OCI-M1 (cell line): ENCODE data around the gene RBPMS2.
"Not testable (repeated sequence)": the region's sequence is repeated elsewhere in the genome, so short reads cannot be mapped to it uniquely, and the experiment has no call there.

Experiments used
- DNase-seq: peaks from one replicate; lab custom pipeline; 2025; lab: John Stamatoyannopoulos, UW

RBPMS2 gene

DNA sequence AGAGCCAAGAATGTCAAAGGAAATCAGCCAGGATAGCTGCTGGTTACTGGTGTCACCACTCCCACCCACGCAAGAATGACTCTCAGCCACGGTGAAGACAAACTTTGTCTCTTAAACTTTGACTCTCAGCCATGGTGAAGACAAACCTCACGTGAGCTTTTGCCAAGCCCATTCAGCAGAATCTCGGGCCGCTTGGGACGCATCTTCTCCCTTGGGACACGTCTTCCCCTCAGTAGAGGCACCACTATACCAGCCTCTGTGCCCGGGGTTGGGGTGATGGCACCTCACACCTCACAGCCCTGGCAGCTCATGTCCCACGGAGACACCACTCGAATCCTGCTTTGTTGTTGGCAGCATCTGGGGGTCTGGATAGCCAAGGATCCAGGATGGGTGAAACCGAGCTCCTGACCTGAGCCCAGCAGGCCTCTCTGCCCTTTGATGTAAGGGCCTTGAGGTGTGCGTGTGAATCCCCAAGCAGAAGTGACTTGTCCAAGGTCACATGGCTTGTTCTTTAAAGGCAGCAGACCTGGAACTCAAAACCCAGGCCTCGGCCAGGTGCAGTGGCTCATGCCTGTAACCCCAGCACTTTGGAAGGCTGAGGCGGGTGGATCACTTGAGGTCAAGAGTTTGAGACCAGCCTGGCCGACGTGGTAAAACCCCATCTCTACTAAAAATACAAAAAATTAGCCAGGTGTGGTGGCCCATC, 21.8 kb downstream of the RBPMS2 start:
- no peak for DNase-seq

DNA sequence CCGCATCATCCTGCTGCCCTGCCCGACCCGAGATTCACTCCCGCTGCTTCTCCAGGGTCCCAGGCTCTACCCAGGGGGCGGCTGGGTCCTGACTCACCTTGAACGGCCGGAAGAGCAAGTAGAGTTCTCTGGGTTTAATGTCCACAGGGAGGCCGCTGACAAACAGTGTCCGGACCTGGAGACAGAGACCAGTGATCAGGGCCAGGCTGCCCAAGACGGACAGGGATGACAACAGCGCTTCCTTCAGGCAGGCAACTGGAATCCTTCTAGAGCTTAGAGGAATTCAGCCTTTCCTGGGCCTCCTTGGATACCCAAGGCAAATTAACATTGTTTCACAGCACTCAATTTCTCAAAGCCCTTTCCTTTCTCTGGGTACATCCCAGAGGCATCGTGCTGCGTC, 23.9 kb downstream of the RBPMS2 start:
- DNase-seq: no peak

DNA sequence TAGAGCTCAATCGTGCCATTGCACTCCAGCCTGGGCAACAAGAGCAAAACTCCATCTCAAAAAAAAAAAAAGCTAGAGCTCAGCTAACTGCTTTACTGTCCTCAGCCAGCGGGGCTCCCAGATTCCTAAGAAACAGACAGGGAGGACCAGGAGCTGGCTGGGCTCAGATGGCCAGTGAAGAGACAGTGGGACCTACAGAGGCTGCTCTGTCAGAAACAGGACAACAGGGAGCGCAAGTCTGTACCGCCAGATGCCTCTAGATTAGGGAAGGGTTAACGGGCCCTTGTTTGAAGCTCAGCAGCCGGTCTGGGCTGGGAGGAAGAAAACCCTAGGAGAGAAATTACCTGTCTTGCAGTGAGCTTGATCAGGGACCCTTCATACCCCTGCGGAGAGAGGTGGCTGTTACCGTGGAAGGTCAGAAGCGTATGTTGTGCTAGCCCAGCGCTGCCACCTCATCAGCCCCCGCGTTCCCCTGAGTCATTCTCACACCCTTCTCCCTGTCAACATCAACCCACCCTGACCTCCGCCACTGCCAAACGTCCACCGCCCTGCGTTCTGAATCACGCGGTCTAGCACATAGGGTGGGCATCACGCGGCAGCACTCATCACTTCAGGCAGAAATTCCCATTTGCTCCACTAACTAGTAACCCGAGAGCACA, 25.3 kb downstream of the RBPMS2 start:
- no peak for DNase-seq

DNA sequence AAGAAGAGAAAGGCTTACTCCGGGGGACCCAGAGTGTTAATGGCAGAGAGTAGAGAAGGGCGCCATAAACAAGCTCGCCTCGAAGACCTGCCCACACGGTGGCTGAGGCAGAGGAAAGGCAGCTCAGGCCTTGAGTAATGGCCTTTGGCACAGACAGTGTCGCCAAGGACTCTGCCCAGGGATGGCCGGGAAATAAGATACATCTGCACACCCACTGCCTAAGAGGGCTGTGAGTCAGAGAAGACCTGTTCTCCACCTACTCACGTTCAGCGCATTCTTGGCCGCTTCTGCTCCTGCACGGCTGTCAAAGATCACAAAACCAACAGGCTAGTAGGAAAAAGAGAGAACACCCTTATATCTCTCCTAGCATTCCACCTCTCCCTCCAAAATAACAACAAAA, 26.2 kb downstream of the RBPMS2 start:
- DNase-seq: no peak

DNA sequence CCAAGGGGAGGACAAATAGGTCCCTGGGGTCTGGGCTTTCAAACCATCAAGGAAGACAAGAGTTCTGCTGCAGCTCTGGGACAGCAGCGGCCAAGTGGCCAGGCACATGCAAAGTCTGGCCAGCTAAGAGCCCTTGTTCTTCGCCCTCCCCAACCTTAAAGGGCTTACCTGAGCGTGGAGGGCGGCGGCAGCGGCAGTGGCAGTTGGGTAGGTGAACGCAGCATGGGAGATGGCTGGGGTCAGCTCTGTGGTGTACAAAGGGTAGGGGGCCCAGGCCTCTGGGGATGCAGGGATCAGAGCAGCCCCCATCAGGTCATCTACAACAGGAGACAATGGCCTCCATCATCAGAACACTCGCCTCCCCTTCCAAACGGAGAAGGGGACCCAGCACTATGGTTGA, 27.1 kb downstream of the RBPMS2 start:
- no peak for DNase-seq

DNA sequence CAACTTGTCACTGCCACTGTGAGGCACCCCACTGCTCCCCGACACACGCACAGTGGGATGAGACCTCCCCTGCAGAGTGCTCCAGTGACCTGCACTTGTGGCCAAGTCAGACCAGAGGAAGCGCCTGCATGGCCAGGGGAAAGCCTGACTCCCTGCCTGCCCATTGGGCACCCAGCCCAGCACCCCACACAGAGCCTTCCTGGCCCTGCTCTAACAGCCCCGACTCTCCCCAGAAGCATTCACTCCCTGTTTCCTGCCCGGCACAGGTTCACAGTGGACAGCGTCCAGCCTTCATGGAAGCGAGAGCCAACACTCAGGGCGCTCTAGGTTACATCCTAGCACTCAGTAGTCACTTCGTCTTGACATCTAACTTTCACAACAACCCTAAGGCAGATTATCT, 27.8 kb downstream of the RBPMS2 start:
- DNase-seq: no peak

DNA sequence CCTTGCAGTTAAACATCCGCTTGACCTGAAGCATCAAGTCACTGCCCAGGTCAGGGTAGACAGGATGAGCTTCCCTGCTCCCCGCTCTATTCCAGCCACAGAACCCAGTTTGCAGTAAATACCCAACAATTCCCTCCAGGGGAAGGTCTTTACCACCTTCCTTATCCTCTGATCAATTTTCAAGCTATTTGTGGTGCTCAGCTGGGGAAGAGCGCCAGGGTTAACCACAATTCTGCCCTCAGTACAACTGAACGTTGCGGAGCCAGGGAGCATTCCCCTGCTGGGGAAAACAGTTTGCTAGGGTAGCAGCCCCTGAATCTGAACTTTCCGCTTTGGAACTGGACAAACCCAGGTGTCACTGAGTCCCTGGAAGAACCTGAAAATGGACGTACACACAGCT, 28.5 kb downstream of the RBPMS2 start:
- no peak for DNase-seq

DNA sequence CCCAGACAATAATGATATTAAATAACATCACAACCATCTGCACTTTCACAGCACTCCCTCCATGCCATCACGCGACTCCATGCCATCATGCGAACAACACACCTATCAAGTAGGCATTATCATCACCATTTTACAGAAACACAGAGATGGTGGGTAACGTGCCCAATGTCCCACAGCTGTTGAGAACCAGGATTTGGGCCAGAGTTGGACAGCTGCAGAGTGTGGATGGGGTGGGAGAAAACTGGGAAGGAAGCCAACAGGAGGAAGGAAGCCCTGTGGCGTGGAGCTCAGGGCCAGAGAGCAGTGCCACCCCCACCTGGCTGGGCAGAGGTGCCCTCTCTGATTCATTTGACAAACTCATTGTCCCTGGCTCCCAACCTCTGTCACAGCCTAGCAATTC, 29.0 kb downstream of the RBPMS2 start:
- DNase-seq: no peak

DNA sequence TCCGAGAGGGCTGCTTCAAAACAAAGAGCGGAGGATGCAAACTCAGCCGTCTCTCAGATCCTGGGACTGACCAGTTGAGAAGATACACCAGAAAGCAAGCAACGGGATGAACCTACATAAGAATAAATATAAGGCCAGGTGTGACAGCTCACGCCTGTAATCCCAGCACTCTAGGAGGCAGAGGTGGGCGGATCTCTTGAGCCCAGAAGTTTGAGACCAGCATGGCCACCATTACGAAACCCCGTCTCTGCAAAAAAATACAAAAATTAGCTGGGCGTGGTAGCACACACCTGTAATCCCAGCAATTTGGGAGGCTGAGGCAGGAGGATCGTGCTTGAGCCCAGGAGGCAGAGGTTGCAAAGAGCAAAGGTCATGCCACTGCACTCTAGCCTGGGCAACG, 31.7 kb downstream of the RBPMS2 start:
- no peak for DNase-seq

DNA sequence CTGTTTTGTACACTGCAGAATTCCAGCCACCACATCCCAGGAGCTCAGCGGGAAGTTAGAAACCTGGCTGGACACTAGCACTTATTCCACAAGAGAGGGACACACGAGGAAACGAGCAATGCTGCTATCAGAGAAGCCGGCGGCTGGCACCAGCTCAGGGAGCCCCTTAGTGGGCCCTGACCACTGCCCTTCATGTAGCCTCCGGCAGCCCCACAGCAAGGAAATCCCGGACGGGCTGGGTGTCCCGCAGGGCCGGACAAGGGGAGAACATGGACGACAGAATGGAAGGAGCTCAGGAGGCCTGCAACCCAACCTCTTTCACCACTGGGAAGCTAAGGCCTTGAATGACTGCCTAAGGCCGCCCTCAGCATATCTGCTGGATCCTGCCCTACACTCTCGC, 32.5 kb downstream of the RBPMS2 start:
- DNase-seq: no peak

DNA sequence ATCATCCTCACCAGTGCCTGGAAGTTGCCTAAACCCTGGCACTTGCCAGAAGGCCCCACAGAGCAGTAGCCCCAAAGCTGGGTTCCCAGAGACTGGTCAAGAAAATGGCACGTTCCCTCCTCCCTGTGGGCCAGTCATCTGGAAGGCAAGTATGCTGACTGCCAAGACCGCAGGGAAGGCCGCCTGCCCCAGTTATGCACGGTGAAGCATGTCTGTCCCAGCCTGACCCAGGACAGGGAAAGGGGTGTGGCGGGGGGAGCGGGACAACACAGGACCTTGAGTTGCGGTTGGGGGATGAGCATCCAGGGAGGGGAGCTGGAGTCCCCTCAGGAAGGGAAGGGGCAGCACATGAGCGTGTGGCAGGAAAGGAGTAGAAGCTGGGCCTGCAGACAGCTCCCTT, 33.0 kb downstream of the RBPMS2 start:
- no peak for DNase-seq

DNA sequence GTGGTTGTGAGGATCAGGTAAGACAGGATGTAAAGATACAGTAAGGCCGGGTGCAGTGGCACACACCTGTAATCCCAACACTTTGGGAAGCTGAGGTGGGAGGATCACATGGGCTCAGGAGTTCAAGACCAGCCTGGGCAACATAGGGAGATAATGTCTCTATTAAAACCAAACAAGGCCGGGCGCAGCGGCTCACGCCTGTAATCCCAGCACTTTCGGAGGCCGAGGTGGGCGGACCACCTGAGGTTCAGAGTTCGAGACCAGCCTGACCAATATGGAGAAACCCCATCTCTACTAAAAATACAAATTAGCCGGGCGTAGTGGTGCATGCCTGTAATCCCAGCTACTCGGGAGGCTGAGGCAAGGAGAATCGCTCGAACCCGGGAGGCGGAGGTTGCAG, 33.7 kb downstream of the RBPMS2 start:
- not testable (repeated sequence) for DNase-seq

DNA sequence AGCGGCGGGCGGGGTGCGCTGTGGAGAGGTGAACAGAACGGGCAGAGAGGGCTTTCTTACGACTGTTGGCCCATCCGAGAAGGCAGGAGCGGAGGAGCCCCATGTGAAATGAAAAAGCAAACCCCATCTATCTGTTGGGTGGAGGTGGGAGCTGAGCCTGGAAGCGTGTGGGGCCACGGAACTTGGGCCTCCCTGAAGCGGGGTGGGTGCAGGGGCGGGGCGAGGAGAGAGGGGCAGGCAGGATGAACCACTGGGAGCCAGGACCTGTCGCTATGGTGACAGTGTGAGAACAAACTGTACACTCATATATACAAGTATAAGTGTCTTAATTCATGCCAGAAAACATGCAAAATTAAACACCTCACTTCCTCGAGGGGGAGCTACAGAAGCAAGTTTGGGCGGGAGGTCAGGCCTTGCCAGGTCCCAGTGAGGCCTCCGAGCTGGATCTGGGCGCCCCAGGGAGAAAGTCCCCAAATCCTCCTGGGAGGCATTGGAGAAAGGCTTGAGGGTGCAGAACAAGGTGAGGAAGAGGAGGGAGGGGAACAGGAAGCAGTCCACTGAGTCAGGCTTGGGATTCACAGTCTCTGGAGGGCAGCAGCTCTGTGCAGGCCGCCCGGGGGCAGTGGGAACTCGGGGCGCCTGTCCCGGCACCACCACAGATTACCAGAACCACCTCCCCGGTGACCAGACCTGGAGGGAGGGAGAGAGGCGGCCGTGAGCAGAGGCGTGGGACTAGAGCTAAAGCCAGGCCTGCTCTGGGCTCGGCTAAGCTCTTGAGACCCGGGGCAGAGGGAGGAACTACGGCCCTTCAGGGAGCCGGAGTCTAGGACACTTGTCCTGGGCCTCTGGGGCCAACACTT, 34.8 kb downstream of the RBPMS2 start:
- peak; percentile 74 for DNase-seq

DNA sequence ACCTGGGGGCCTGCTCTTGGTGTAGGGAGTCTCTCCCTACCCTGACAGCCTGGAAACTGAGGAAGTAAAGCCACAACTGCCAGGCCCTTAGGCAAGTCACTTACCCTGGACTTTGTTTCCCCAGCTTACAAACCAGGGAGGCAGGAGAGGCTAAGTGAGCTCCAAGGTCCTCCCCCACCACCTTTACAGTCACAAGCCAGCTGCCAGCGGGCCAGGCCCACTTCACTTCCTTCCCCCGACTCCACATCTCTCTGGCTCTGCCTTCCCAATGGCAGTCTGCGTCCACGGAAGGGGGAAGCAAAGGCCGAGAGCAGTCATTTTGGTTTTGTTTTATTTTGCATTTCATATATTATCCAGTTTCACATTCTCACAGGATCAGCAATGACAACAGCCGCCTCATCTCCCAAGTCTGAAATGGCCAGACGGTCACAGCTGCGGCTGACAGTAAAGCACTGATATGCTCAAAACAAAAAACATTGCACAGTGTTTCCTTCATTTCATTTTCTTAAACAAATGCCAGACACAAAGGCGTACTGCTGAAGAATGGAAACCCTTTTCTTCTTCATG, 35.7 kb downstream of the RBPMS2 start:
- DNase-seq: no peak

DNA sequence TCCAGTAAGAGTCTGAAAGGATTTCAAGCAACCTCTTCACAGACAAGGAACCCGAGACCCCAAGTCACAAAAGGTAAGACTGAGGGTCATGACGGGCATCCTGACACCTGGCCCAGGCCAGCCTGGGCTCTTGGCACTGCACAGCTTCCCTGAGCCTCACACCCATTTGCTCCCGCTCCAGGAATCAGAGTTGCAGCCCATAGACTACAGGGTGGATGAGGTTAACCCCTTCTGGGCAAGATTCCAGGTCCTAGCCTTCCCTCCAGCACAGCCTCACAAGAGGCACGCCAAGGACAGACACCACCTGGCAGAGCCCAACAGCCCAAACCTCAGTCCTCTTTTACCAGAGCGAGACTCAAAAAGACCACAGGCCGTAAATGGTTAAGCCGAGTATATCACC, 36.2 kb downstream of the RBPMS2 start:
- no peak for DNase-seq

DNA sequence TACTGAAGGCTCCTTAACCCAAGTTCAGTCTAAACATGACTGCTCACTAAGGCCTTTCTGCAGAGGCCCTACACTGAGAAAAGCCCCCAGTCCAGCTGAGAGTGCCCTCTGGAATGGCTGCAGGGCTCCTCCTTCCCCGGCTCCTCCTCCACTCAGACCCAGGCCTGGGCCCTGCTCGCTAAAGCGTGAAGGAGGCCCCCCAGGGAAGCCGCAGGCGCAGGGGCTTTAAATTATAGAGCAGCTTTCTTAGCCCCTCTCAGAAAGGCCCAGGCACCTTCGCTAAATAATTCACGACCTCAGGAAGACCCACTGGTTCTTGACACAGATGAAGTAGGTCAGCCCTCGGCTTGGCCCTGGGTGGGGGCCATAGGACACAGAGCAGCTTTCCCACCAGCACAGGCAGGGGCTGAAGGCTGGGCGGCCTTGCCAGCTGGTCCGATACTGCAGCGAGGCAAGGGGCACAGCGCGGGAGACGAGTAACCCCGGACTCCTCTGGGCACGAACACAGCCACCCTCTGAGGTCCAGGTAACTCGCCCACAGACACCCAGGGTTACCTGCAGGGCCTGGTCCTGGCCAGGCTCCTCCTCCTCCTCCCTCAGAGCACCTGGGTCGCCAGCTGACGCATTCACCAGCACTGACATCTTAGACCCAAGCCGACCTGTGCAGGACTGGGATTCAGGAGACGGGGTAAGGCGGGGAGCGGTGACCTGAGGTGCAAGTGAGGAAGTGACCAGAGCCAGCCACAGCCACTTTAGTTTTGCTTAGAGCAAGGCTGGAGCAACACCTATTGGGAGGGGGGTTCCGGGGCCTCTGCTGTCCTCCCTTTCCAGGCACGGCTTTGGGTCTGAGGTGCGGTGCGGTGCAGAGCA, 36.9 kb downstream of the RBPMS2 start:
- no peak for DNase-seq

DNA sequence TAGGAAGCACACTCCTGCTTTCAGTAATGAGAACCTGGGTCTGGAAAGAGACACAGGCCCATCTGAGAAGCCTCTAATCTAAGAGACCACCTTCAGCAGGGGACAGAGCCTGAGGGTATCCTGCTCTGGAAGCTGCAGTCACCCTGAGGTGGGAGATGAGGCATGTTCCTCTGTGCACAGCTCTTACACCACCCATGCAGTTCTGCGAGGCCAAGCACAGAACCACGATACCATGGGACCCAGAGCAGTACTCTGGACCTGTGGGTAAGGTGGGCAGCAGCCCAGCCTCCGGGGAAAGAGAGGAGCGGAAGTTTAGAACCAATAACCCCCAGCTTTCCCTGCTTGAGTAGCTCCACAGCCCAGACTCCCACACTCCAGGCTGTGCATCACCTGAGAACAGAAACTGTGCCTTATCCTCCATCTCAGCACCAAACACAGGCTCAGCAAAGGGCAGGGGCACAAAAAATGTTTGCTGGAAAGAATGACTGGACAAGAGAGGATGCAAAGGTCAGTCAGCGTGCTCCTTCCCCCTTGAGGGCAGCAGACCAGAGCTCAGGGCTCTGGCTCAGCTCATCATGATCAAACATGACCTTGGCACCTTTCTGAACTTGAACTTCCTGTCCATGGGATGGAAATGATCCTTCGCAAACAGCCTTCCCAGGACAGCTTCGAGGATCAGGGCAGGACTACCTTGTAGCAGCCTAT, 43.1 kb downstream of the RBPMS2 start:
- no peak for DNase-seq

DNA sequence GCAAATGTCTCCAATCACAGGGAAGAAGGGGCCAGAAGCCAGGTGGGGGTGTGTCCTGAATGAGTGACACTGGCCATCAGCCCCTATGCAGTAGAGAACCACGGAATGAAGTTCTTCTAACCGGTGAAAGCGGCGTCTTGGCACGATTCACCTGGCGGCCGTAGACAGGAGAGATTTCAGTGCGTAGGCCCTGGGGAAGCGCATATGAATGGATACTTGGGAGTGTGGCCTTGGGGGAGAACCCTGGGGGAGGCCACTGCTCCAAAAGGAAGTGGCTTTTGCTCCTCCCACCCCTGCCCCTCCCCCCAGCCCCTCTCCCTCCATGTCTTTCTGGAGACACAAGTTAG, 43.6 kb downstream of the RBPMS2 start:
- DNase-seq: no peak

DNA sequence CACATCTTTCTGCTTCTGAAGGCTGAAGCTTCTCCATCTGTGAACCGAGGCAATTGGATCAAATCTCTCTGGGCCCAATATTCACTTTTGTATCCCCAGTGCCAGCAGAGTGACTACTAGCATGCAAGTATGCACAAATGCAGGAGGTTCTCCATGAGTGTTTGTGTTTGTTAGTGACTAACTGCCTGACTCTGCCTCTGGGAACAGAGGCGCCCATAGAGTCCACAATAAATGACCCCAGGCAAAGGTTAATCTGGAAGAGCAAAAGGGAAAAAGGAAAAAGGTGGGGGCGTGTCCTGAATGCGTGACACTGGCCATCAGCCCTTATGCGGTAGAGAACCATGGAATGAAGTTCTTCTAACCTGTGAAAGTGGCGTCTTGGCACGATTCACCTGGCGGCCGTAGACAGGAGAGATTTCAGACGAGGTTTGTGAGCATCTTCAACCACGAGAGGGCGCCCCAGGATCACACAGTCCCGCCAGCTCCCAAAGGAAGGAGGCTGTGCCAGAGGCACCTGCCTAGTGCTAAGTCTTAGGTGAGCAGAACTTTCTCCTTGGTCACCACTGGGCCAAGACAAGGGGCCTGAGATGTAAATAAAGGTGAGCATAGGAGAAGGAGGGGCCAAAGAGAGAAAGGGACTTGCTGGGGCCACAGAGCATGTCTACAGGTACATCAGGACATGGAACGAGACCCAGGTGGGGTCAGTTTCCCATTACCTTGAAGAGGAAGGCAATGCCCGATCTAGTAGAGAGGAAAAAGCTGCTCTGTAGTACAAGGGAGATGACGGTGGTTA, 44.2 kb downstream of the RBPMS2 start:
- peak; percentile 85 for DNase-seq

DNA sequence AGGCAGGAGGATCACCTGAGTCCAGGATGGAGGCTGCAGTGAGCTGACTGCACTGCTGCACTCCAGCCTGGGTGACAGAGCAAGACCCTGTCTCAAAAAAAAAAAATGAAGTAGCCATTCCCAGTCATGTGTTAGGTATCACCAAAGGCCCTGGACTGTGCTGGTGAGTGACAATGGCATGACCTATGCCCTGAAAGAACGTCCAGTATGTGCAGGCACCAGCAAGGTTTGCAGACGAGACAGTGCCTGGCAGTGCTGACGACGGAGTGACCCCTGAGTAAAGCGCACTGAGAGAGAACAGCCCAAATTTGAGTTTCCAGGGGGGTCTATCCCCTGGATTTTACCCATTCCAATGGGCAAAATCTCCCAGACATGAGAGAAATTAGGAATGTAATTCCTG, 45.2 kb downstream of the RBPMS2 start:
- no peak for DNase-seq
